GM12878 (cell line): ENCODE data around the gene HEATR1. TPM values are rescaled to one million over a fixed set of nuclear protein-coding genes. Genes with fewer than 3 reads are reported as not detected.
A peak's percentile ranks its signal among the peaks of the same experiment; 100 is the strongest.

ENCODE experiments used
- ATAC-seq: fragments of 200-7000 bp; cut with Tn5 transposase; 3 replicates; pipeline ENCODE4 v1.9.1; 2020; ENCODE audit warnings: mild to moderate bottlenecking, moderate library complexity
- BruUV-seq: library from RNA; stranded (reverse); fragments of 400-500 nt; replicated peaks from 2 replicates; lab custom pipeline; 2021; lab: Mats Ljungman, UMichigan
- CTCF ChIA-PET: fragments of 300-600 bp; sonication (Branson Sonifier 250); formaldehyde crosslinking; extraction: SDS; loops from one replicate; lab custom pipeline; 2021; ENCODE audit warnings: inconsistent platforms; lab: Yijun Ruan, JAX
- POLR2A ChIA-PET: fragments of 350-600 bp; formaldehyde crosslinking; extraction: SDS; loops from one replicate; lab custom pipeline; 2021; ENCODE audit warnings: inconsistent platforms; lab: Charles Lee
- RAD21 ChIA-PET: fragments of 300-600 bp; sonication (Branson Sonifier 250); formaldehyde crosslinking; loops from one replicate; lab custom pipeline; 2023; ENCODE audit warnings: antibody characterized with exemption; ENCODE audit not compliant: unreplicated experiment; lab: Charles Lee
- SMC1A ChIA-PET: fragments of 300-600 bp; sonication (Branson Sonifier 250); formaldehyde crosslinking; loops from one replicate; lab custom pipeline; 2023; ENCODE audit not compliant: unreplicated experiment, uncharacterized antibody; lab: Charles Lee
- DNase-seq: peaks from one replicate; pipeline ENCODE4 v3.0.0-alpha.2; 2011; ENCODE audit warnings: low read depth, low spot score
- FAIRE-seq: peaks from 3 replicates; lab custom pipeline; 2011; peaks lifted over from hg19 to GRCh38; lab: Jason Lieb, UNC
- H2AFZ ChIP-seq: 2 replicates; pipeline ENCODE4 v1.6.0; 2011; ENCODE audit warnings: low read depth, low read length, control low read depth; ENCODE audit not compliant: control insufficient read depth
- H3K27ac ChIP-seq: 2 replicates; pipeline ENCODE4 v1.5.1; 2011; ENCODE audit warnings: control low read depth; ENCODE audit not compliant: control insufficient read depth, insufficient read depth
- H3K27me3 ChIP-seq, 2 experiments: replicated peaks in 1 of 2; 2 replicates each; pipeline versions ENCODE4 v1.6.0 to v1.6.1; 2011; ENCODE audit warnings: low read length in 1 of 2; ENCODE audit not compliant: control insufficient read depth in 2 of 2, insufficient read depth in 2 of 2
- H3K36me3 ChIP-seq, 2 experiments: 2 replicates each; pipeline ENCODE4 v1.5.1; 2011; ENCODE audit warnings: low read length in 1 of 2; ENCODE audit not compliant: control insufficient read depth in 2 of 2, insufficient read depth in 2 of 2
- H3K4me1 ChIP-seq: 2 replicates; pipeline ENCODE4 v1.6.1; 2011; ENCODE audit warnings: mild to moderate bottlenecking, low read length, moderate library complexity, mixed read lengths; ENCODE audit not compliant: control insufficient read depth, insufficient read depth
- H3K4me2 ChIP-seq: 2 replicates; pipeline ENCODE4 v1.6.0; 2011; ENCODE audit warnings: control low read depth; ENCODE audit not compliant: control insufficient read depth, insufficient read depth
- H3K4me3 ChIP-seq: fragments of 200-600 bp; sonication (generic); 2 replicates; pipeline ENCODE4 v1.5.1; 2016
- H3K79me2 ChIP-seq: 2 replicates; pipeline ENCODE4 v1.6.0; 2011; ENCODE audit warnings: low read length; ENCODE audit not compliant: control insufficient read depth, insufficient read depth
- H3K9ac ChIP-seq: 2 replicates; pipeline ENCODE4 v1.8.0; 2011; ENCODE audit warnings: low read length, control low read depth, mixed read lengths; ENCODE audit not compliant: control insufficient read depth, insufficient read depth
- H3K9me3 ChIP-seq: replicated peaks from 3 replicates; pipeline ENCODE4 v1.5.1; 2011; ENCODE audit warnings: mild to moderate bottlenecking, low read length; ENCODE audit not compliant: control insufficient read depth, insufficient read depth
- H4K20me1 ChIP-seq: 2 replicates; pipeline ENCODE4 v1.6.0; 2011; ENCODE audit not compliant: control insufficient read depth, insufficient read depth
- SPI1 ChIP-seq: IDR thresholded peaks from 2 replicates; pipeline ENCODE4 v1.6.1; 2011; ENCODE audit warnings: low read depth, mild to moderate bottlenecking, low read length, moderate library complexity, borderline replicate concordance; ENCODE audit not compliant: insufficient read depth
- ZBTB11 ChIP-seq: fragments of 450-650 bp; formaldehyde crosslinking; IDR thresholded peaks from 2 replicates; pipeline ENCODE4 v1.5.0; 2022; ENCODE audit warnings: mild to moderate bottlenecking, missing genetic modification characterization
- WGBS: methylation state at CpG from one replicate; pipeline ENCODE4 v1.1.6; 2016; ENCODE audit warnings: low lambda C conversion rate; ENCODE audit not compliant: insufficient replicate concordance, insufficient coverage; ENCODE audit errors: missing lambda C conversion rate; 5-methylcytosine and 5-hydroxymethylcytosine counted together
- in situ Hi-C: fragments of 300-500 bp; cut with MboI; formaldehyde crosslinking; loops from 9 replicates; pipeline ENCODE4 v1.14.3; 2018; ENCODE audit warnings: mixed read lengths
- intact Hi-C: fragments of 100-400 bp; cut with micrococcal nuclease; formaldehyde crosslinking; loops from one replicate; pipeline ENCODE4 v1.14.2; 2022; ENCODE audit not compliant: unreplicated experiment
- polyA plus RNA-seq, 11 experiments: library from polyadenylated mRNA; depleted of rRNA in 4 of 11; unstranded in 6 of 11; stranded (reverse) in 5 of 11; fragments of >200 nt; fragmentation: Nextera tagmentation in 4 of 11; fragmentation: Illumina TruSeq in 1 of 11; extraction: Ambion mirVana in 4 of 11; extraction: Trizol in 1 of 11; gene quantifications; 1 replicate in 1 of 11; 2 replicates in 10 of 11; pipeline versions ENCODE4 v1.2.1 to v1.2.3, GENCODE V29; 2011 to 2016; ENCODE audit warnings: inconsistent platforms in 2 of 11, missing spikeins in 2 of 11, low read depth in 1 of 11
- total RNA-seq, 4 experiments: library from RNA; depleted of rRNA in 3 of 4; stranded (reverse); fragments of >200 nt in 3 of 4; fragmentation: Illumina TruSeq in 1 of 4; extraction: Trizol in 1 of 4; gene quantifications; 2 replicates each; pipeline versions ENCODE4 v1.2.1 to v1.2.3, GENCODE V29; 2013 to 2021
- TF ChIP-seq, protein P1 (sequence below): fragments of 450-650 bp; IDR thresholded peaks from 2 replicates; pipeline ENCODE4 v1.6.1; 2016; ENCODE audit warnings: mild to moderate bottlenecking, moderate library complexity, borderline replicate concordance

The HEATR1 gene
- total and polyA plus RNA-seq, 10 of the 15 experiments (the other 5 are each of a cell fraction or from before 2014, with no cell fraction given): 8.6 to 72.3 (median 41.9) TPM

DNA sequence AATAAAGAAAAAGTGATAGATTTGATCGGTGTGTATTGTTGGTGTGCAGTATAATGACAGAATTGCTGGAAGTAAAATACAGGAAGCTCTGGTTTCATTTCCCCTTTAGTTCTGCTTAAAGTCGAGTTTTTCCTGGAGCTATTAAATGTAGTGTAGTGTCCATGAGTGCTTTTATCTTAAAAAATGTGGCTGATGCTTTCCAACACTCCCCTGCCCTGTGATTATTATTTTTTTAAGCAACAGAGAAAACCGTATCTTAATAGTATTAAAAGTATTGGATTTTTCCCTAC, 79.5 kb downstream of the HEATR1 start:
- ChIA-PET POLR2A (interaction anchor here (1.1 kb wide), 1 partner anchor 9 kb away, joined by 4 read pairs; no protein-coding TSS in a partner anchor), SMC1A (interaction anchor here (1.0 kb wide), 1 partner anchor 10 kb away, joined by 3 read pairs; no protein-coding TSS in a partner anchor), RAD21 (interaction anchor here (0.8 kb wide), 1 partner anchor 80 kb away, joined by 3 read pairs; no protein-coding TSS in a partner anchor)
- in situ Hi-C loops: no loop called here
- H3K4me1 ChIP-seq: no peaks in the 10 kb centered on the region
- peaks cover 0 to 7% of the 10 kb centered on the region in 2 experiments; a peak in 1 of 4 replicates for H3K36me3 ChIP-seq
- peak overlapping the region; percentile 70 for H3K4me2 ChIP-seq
- H3K79me2 ChIP-seq: peaks cover 7% of the 10 kb centered on the region
- H4K20me1 ChIP-seq: no peaks in the 10 kb centered on the region
- peak overlapping the region; percentile 89 for H3K4me3 ChIP-seq
- no peak for FAIRE-seq
- TF ChIP-seq SPI1 (peak; percentile 70), ZBTB11 (CRISPR knock-in tag) (no peak)
- TF ChIP-seq, protein P1, sequence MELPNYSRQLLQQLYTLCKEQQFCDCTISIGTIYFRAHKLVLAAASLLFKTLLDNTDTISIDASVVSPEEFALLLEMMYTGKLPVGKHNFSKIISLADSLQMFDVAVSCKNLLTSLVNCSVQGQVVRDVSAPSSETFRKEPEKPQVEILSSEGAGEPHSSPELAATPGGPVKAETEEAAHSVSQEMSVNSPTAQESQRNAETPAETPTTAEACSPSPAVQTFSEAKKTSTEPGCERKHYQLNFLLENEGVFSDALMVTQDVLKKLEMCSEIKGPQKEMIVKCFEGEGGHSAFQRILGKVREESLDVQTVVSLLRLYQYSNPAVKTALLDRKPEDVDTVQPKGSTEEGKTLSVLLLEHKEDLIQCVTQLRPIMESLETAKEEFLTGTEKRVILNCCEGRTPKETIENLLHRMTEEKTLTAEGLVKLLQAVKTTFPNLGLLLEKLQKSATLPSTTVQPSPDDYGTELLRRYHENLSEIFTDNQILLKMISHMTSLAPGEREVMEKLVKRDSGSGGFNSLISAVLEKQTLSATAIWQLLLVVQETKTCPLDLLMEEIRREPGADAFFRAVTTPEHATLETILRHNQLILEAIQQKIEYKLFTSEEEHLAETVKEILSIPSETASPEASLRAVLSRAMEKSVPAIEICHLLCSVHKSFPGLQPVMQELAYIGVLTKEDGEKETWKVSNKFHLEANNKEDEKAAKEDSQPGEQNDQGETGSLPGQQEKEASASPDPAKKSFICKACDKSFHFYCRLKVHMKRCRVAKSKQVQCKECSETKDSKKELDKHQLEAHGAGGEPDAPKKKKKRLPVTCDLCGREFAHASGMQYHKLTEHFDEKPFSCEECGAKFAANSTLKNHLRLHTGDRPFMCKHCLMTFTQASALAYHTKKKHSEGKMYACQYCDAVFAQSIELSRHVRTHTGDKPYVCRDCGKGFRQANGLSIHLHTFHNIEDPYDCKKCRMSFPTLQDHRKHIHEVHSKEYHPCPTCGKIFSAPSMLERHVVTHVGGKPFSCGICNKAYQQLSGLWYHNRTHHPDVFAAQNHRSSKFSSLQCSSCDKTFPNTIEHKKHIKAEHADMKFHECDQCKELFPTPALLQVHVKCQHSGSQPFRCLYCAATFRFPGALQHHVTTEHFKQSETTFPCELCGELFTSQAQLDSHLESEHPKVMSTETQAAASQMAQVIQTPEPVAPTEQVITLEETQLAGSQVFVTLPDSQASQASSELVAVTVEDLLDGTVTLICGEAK: peak; percentile 24; the same call in 1 of the 2 replicates
- TF ChIP-seq, all 136 proteins: peak for 2
- DNase-seq (no peak), ATAC-seq (peak; percentile 9; the same call in 1 of the 3 replicates)
- BruUV-seq: no TSS peak
- H3K27me3 ChIP-seq: no peaks in the 10 kb centered on the region
- peak overlapping the region; percentile 22; the same call in 1 of the 2 replicates for H3K27ac ChIP-seq
- no peak overlapping the region; the same call in 1 of the 2 replicates for H3K9ac ChIP-seq
- no peaks in the 10 kb centered on the region for H3K9me3 ChIP-seq
- H2AFZ ChIP-seq: peak overlapping the region; percentile 94
- intact Hi-C loops: no loop called here
- CTCF ChIA-PET: interaction anchor here (1.1 kb wide), 1 partner anchor 272 kb away, joined by 3 read pairs; no protein-coding TSS in a partner anchor
- WGBS: 0% methylated on average over 3 of the region's 3 CpGs
